A549 (cell line): ENCODE data around the gene GAS2L2. TPM values are rescaled to one million over a fixed set of nuclear protein-coding genes. Genes with fewer than 3 reads are reported as not detected.

ENCODE experiments used
- ATAC-seq, 2 experiments: fragments of 200-7000 bp in 1 of 2; fragments of >200 bp in 1 of 2; cut with Nextera tagmentation in 1 of 2; cut with Tn5 transposase in 1 of 2; 3 replicates each; pipeline versions ENCODE4 v1.8.0 to v1.9.1; 2018 to 2020; ENCODE audit warnings: mild to moderate bottlenecking in 1 of 2, moderate library complexity in 1 of 2
- CTCF ChIA-PET: fragments of 300-600 bp; sonication (Branson Sonifier 250); formaldehyde crosslinking; extraction: SDS; loops from one replicate; lab custom pipeline; 2021; ENCODE audit warnings: antibody characterized with exemption, inconsistent platforms; lab: Yijun Ruan, JAX
- POLR2A ChIA-PET: fragments of 350-600 bp; formaldehyde crosslinking; extraction: SDS; loops from one replicate; lab custom pipeline; 2021; ENCODE audit warnings: antibody characterized with exemption, inconsistent platforms; lab: Yijun Ruan, JAX
- DNase-seq, 2 experiments: peaks; one replicate each; pipeline versions ENCODE4 v3.0.0 to v3.0.0-alpha.2; 2011 to 2016; ENCODE audit warnings: low read depth in 1 of 2, low spot score in 1 of 2
- FAIRE-seq: peaks from 2 replicates; lab custom pipeline; 2011; peaks lifted over from hg19 to GRCh38; lab: Jason Lieb, UNC
- H3K27ac ChIP-seq, 2 experiments: fragments of >200 bp; sonication (Bioruptor Twin); formaldehyde crosslinking; 3 replicates each; pipeline ENCODE4 v1.5.1; 2016 to 2017
- H3K4me1 ChIP-seq: fragments of >200 bp; sonication (Bioruptor Twin); formaldehyde crosslinking; 3 replicates; pipeline ENCODE4 v1.6.1; 2016
- H3K4me2 ChIP-seq: fragments of >200 bp; sonication (Bioruptor Twin); formaldehyde crosslinking; 3 replicates; pipeline ENCODE4 v1.6.1; 2016
- H3K4me3 ChIP-seq: fragments of >200 bp; sonication (Bioruptor Twin); formaldehyde crosslinking; 3 replicates; pipeline ENCODE4 v1.5.1; 2016
- H3K9me3 ChIP-seq: fragments of >200 bp; sonication (Bioruptor Twin); formaldehyde crosslinking; 3 replicates; pipeline ENCODE4 v1.6.1; 2016
- BHLHE40 ChIP-seq: IDR thresholded peaks from 2 replicates; pipeline ENCODE4 v1.6.1; 2012; ENCODE audit warnings: low read depth, low read length, inconsistent platforms
- CBX8 ChIP-seq: fragments of 200-600 bp; sonication (generic); IDR thresholded peaks from 2 replicates; pipeline ENCODE4 v1.6.1; 2016
- CEBPB ChIP-seq, 2 experiments: fragments of >200 bp in 1 of 2; sonication (Bioruptor Twin) in 1 of 2; formaldehyde crosslinking in 1 of 2; IDR thresholded peaks; 2 replicates each; pipeline ENCODE4 v1.6.1; 2012 to 2016
- CHD2 ChIP-seq: fragments of 150-350 bp; IDR thresholded peaks from 2 replicates; pipeline ENCODE4 v1.6.1; 2014; ENCODE audit warnings: low read length; ENCODE audit not compliant: partially characterized antibody
- E2F6 ChIP-seq: IDR thresholded peaks from 2 replicates; pipeline ENCODE4 v1.6.1; 2012; ENCODE audit warnings: low read depth, borderline replicate concordance
- EHF ChIP-seq: fragments of 250-450 bp; sonication (Bioruptor Pico); IDR thresholded peaks from 2 replicates; pipeline ENCODE4 v1.5.0; 2020; ENCODE audit warnings: mild to moderate bottlenecking
- ELK1 ChIP-seq: fragments of 150-350 bp; IDR thresholded peaks from 2 replicates; pipeline ENCODE4 v1.6.1; 2014; ENCODE audit warnings: low read depth, mild to moderate bottlenecking, low read length
- HDAC2 ChIP-seq: fragments of 200-600 bp; sonication (generic); IDR thresholded peaks from 2 replicates; pipeline ENCODE4 v1.6.1; 2016
- HEYL ChIP-seq: fragments of 250-450 bp; sonication (Bioruptor Pico); IDR thresholded peaks from 2 replicates; pipeline ENCODE4 v1.8.0; 2021; ENCODE audit warnings: mild to moderate bottlenecking, moderate library complexity
- HMGXB4 ChIP-seq: fragments of 250-450 bp; sonication (Bioruptor Pico); IDR thresholded peaks from 2 replicates; pipeline ENCODE4 v1.5.0; 2021; ENCODE audit warnings: mild to moderate bottlenecking, moderate library complexity, borderline replicate concordance
- HOXA7 ChIP-seq: fragments of 250-450 bp; sonication (Bioruptor Pico); IDR thresholded peaks from 2 replicates; pipeline ENCODE4 v1.5.0; 2020; ENCODE audit warnings: mild to moderate bottlenecking, moderate library complexity
- HOXB13 ChIP-seq: fragments of 250-450 bp; sonication (Bioruptor Pico); IDR thresholded peaks from 2 replicates; pipeline ENCODE4 v1.5.0; 2020; ENCODE audit warnings: low read depth, mild to moderate bottlenecking, moderate library complexity
- JUN ChIP-seq, 2 experiments: fragments of >200 bp; sonication (Bioruptor Twin); formaldehyde crosslinking; IDR thresholded peaks; 2 replicates in 1 of 2; 3 replicates in 1 of 2; pipeline ENCODE4 v1.6.1; 2016 to 2017
- KDM1A ChIP-seq: fragments of 200-600 bp; sonication (generic); IDR thresholded peaks from 2 replicates; pipeline ENCODE4 v1.6.1; 2016; ENCODE audit warnings: low read depth, mild to moderate bottlenecking
- KDM5A ChIP-seq: fragments of 200-600 bp; sonication (generic); IDR thresholded peaks from 2 replicates; pipeline ENCODE4 v1.6.1; 2016; ENCODE audit warnings: antibody characterized with exemption, mild to moderate bottlenecking
- NR3C1 ChIP-seq: fragments of >200 bp; sonication (Bioruptor Twin); formaldehyde crosslinking; IDR thresholded peaks from 3 replicates; pipeline ENCODE4 v1.6.1; 2017
- POLR2AphosphoS2 ChIP-seq: conservative IDR thresholded peaks from 2 replicates; pipeline ENCODE4 v1.6.1; 2012; ENCODE audit warnings: low read length, improper control_type of control experiment, inconsistent platforms
- RARB ChIP-seq: fragments of 250-450 bp; sonication (Bioruptor Pico); IDR thresholded peaks from 2 replicates; pipeline ENCODE4 v1.8.0; 2021; ENCODE audit warnings: mild to moderate bottlenecking, moderate library complexity
- RCOR1 ChIP-seq: fragments of 150-350 bp; IDR thresholded peaks from 2 replicates; pipeline ENCODE4 v1.6.1; 2014; ENCODE audit warnings: antibody characterized with exemption, low read length, low read depth
- RNF2 ChIP-seq: fragments of 200-600 bp; sonication (generic); IDR thresholded peaks from 2 replicates; pipeline ENCODE4 v1.6.1; 2016; ENCODE audit warnings: low read depth, mild to moderate bottlenecking, antibody characterized with exemption, moderate library complexity, borderline replicate concordance
- SMC3 ChIP-seq: fragments of >200 bp; sonication (Bioruptor Twin); formaldehyde crosslinking; IDR thresholded peaks from 3 replicates; pipeline ENCODE4 v1.6.1; 2018; ENCODE audit warnings: inconsistent platforms
- SREBF2 ChIP-seq: fragments of 450-650 bp; IDR thresholded peaks from 2 replicates; pipeline ENCODE4 v1.6.1; 2014; ENCODE audit warnings: mild to moderate bottlenecking, moderate library complexity
- TFCP2L1 ChIP-seq: fragments of 250-450 bp; sonication (Bioruptor Pico); IDR thresholded peaks from 2 replicates; pipeline ENCODE4 v1.5.0; 2021; ENCODE audit warnings: mild to moderate bottlenecking
- TP53 ChIP-seq: fragments of 250-450 bp; sonication (Bioruptor Pico); IDR thresholded peaks from 2 replicates; pipeline ENCODE4 v1.5.0; 2021; ENCODE audit warnings: mild to moderate bottlenecking, moderate library complexity
- ZC3H11A ChIP-seq: fragments of 450-650 bp; IDR thresholded peaks from 2 replicates; pipeline ENCODE4 v1.6.1; 2014; ENCODE audit warnings: antibody characterized with exemption, mild to moderate bottlenecking
- ZFP36 ChIP-seq: fragments of 450-650 bp; IDR thresholded peaks from 2 replicates; pipeline ENCODE4 v1.6.1; 2014; ENCODE audit warnings: borderline replicate concordance; ENCODE audit not compliant: partially characterized antibody
- ZNF302 ChIP-seq: fragments of 250-450 bp; sonication (Bioruptor Pico); IDR thresholded peaks from 2 replicates; pipeline ENCODE4 v1.9.0; 2021; ENCODE audit warnings: inconsistent platforms, mild to moderate bottlenecking, moderate library complexity
- WGBS: methylation state at CpG from one replicate; pipeline ENCODE4 v1.1.6; 2017; ENCODE audit errors: missing lambda C conversion rate; 5-methylcytosine and 5-hydroxymethylcytosine counted together
- polyA plus RNA-seq, 4 experiments: library from polyadenylated mRNA; depleted of rRNA in 3 of 4; stranded (reverse); fragments of >200 nt; fragmentation: RNase III in 1 of 4; extraction: RNeasy Plus Mini Kit Qiagen cat#74134 plus additional on column Dnase treatment in 1 of 4; gene quantifications; 2 replicates in 3 of 4; 3 replicates in 1 of 4; pipeline ENCODE4 v1.2.3, GENCODE V29; 2011 to 2017

GAS2L2 gene
- polyA plus RNA-seq, 2 of the 4 experiments (the other 2 are of a cell fraction), result 0.06 to 0.15 TPM

GRCh38 chr17:35730400-35731005 is 22.5 kb downstream of the GAS2L2 start:
- no peak for DNase-seq
- H3K9me3 ChIP-seq, result no peaks in the 10 kb centered on the region
- TF ChIP-seq SREBF2 (no peak), HDAC2 (no peak), RARB (CRISPR knock-in tag) (no peak), JUN (IDR thresholded peaks at IDR 0.05) (no peak), HOXB13 (CRISPR knock-in tag) (no peak), KDM1A (no peak), BHLHE40 (no peak), POLR2AphosphoS2 (no peak)
- 90% methylated on average over 10 of the region's 10 CpGs for WGBS
- no peak for FAIRE-seq
- ATAC-seq, result no peak
- CTCF ChIA-PET, result interaction anchor here (1.3 to 27.6 kb wide), 7 partner anchors 9 to 119 kb away, joined by 3 to 377 read pairs (median 8); partner anchors contain the start of gene GAS2L2
- H3K4me1 ChIP-seq, result 0 out of 3 replicates have a peak, but pooled peaks cover 4% of the 10 kb centered on the region
- no peak overlapping the region for H3K27ac ChIP-seq
- H3K4me3 ChIP-seq, result no peak overlapping the region
- POLR2A ChIA-PET, result no interaction called here
- no peak overlapping the region for H3K4me2 ChIP-seq

- Histone ChIP-seq H3K4me2 (no peak overlapping the region), H3K9me3 (no peaks in the 10 kb centered on the region), H3K27ac (no peak overlapping the region), H3K4me3 (no peak overlapping the region), H3K4me1 (0 out of 3 replicates have a peak, but pooled peaks cover 4% of the 10 kb centered on the region)
- TF ChIP-seq CEBPB (IDR thresholded peaks at IDR 0.05), result no peak
- TF ChIP-seq ZNF302 (CRISPR knock-in tag), result no peak
- no peak for TF ChIP-seq HDAC2
- TF ChIP-seq SMC3, result no peak
- TF ChIP-seq CHD2, result no peak
- no peak for TF ChIP-seq RNF2
- no peak for TF ChIP-seq HMGXB4 (CRISPR knock-in tag)
- ATAC-seq, result no peak
- POLR2A ChIA-PET, result no interaction called here
- CTCF ChIA-PET, result interaction anchor here (0.8 to 27.6 kb wide), 4 partner anchors 16 to 81 kb away, joined by 3 to 377 read pairs (median 10); partner anchors contain the start of gene GAS2L2
- WGBS, result 86% methylated on average over 4 of the region's 4 CpGs
- DNase-seq, result no peak
- FAIRE-seq, result no peak
Measured at GRCh38 chr17:35729405-35729833, 23.6 kb downstream of the GAS2L2 start.

- no peak for ATAC-seq
- POLR2A ChIA-PET, result no interaction called here
- no peak overlapping the region for H3K27ac ChIP-seq
- CTCF ChIA-PET, result interaction anchor here (1.5 to 27.6 kb wide), 3 partner anchors 11 to 35 kb away, joined by 6 to 377 read pairs (median 13); partner anchors contain the start of gene GAS2L2
- no peak for FAIRE-seq
- H3K4me3 ChIP-seq, result no peak overlapping the region
- no peak for TF ChIP-seq KDM1A
- TF ChIP-seq ZFP36, result no peak
- TF ChIP-seq KDM5A, result no peak
- no peak for TF ChIP-seq RCOR1
- no peak for TF ChIP-seq ZC3H11A
- TF ChIP-seq SMC3, result no peak
- no peak for TF ChIP-seq EHF
- TF ChIP-seq NR3C1, result no peak
- no peak for TF ChIP-seq TFCP2L1 (CRISPR knock-in tag)
- no peak for TF ChIP-seq CBX8
- no peak for TF ChIP-seq SREBF2
- no peak for TF ChIP-seq BHLHE40
- no peak for TF ChIP-seq RARB (CRISPR knock-in tag)
- no peak for TF ChIP-seq E2F6
- TF ChIP-seq HOXA7, result no peak
- no peak for TF ChIP-seq TP53 (CRISPR knock-in tag)
- TF ChIP-seq HEYL (CRISPR knock-in tag), result no peak
- TF ChIP-seq ELK1, result no peak
- 94% methylated on average over 3 of the region's 3 CpGs for WGBS
- 0 out of 3 replicates have a peak, but pooled peaks cover 4% of the 10 kb centered on the region for H3K4me1 ChIP-seq
- DNase-seq, result no peak
- H3K4me2 ChIP-seq, result no peak overlapping the region
- no peaks in the 10 kb centered on the region for H3K9me3 ChIP-seq
Measured at GRCh38 chr17:35728551-35728950, 24.5 kb downstream of the GAS2L2 start.
